Vagina (tissue), 2 donors: ENCODE measurements around the gene PCGF2. TPM values are rescaled to one million over a fixed set of nuclear protein-coding genes. Genes with fewer than 3 reads are reported as not detected.

Source experiments
- DNase-seq, 2 donors: peaks; one replicate each; pipeline ENCODE4 v3.0.0-alpha.2; 2017; ENCODE audit errors: extremely low spot score in 2 of 2
- H3K27ac ChIP-seq: fragments of 200-600 bp; sonication (generic); one replicate; pipeline ENCODE4 v1.5.1; 2019
- H3K27me3 ChIP-seq: fragments of 200-600 bp; sonication (generic); one replicate; pipeline ENCODE4 v1.5.1; 2019
- H3K36me3 ChIP-seq, 2 donors: fragments of 200-600 bp; sonication (generic); one replicate each; pipeline ENCODE4 v1.5.1; 2017 to 2019
- H3K4me1 ChIP-seq: fragments of 200-600 bp; sonication (generic); one replicate; pipeline ENCODE4 v1.5.1; 2019
- H3K4me3 ChIP-seq, 2 donors: fragments of 200-600 bp; sonication (generic); 1 replicate in 1 of 2; 2 replicates in 1 of 2; pipeline ENCODE4 v1.5.1; 2016 to 2019
- H3K9me3 ChIP-seq: fragments of 200-600 bp; sonication (generic); one replicate; pipeline ENCODE4 v1.5.1; 2019
- CTCF ChIP-seq, 3 experiments: fragments of 450-650 bp in 2 of 3; fragments of 200-600 bp in 1 of 3; sonication (generic) in 1 of 3; IDR thresholded peaks; one replicate each; pipeline ENCODE4 v1.5.1; 2017 to 2019; ENCODE audit warnings: antibody characterized with exemption in 3 of 3, mild to moderate bottlenecking in 2 of 3, moderate library complexity in 2 of 3
- POLR2A ChIP-seq, 2 donors: fragments of 450-650 bp; IDR thresholded peaks; one replicate each; pipeline ENCODE4 v1.6.1; 2017; ENCODE audit warnings: antibody characterized with exemption in 2 of 2, mild to moderate bottlenecking in 2 of 2, moderate library complexity in 2 of 2
- POLR2AphosphoS5 ChIP-seq, 2 donors: sonication (generic); formaldehyde crosslinking; IDR thresholded peaks; one replicate each; pipeline ENCODE4 v1.9.0; 2017; ENCODE audit warnings: antibody characterized with exemption in 2 of 2, mild to moderate bottlenecking in 2 of 2, low read depth in 1 of 2; ENCODE audit not compliant: insufficient read depth in 1 of 2
- intact Hi-C: fragments of 100-400 bp; cut with DNase I; formaldehyde crosslinking; loops from one replicate; pipeline ENCODE4 v1.15.1; 2023
- total RNA-seq: library from RNA; depleted of rRNA; stranded (reverse); fragments of >200 nt; gene quantifications from one replicate; pipeline ENCODE4 v1.2.3, GENCODE V29; 2016

The PCGF2 gene
- total RNA-seq, 1 donor from 2014 or later: 25.8 TPM

- Histone ChIP-seq H3K9me3 (no peaks in the 10 kb centered on the region), H3K36me3 (peaks cover 0 to 75% of the 10 kb centered on the region in 2 donors), H3K27me3 (no peaks in the 10 kb centered on the region), H3K4me3 (no peak overlapping the region), H3K4me1 (no peaks in the 10 kb centered on the region), H3K27ac (no peak overlapping the region)
- intact Hi-C loops: no loop called here
- DNase-seq: no peak
- no peak for TF ChIP-seq CTCF (IDR thresholded peaks at IDR 0.05)
- no peak for TF ChIP-seq POLR2AphosphoS5 (IDR thresholded peaks at IDR 0.05; ENCODE audit: insufficient read depth in 1 of 2, low read depth in 1 of 2)
- TF ChIP-seq POLR2A (IDR thresholded peaks at IDR 0.05): no peak
These were observed 35.1 kb upstream of the PCGF2 start for GRCh38 chr17:38783227-38783626.

- no peak for DNase-seq
These were observed 32.0 kb upstream of the PCGF2 start for GRCh38 chr17:38779965-38780752.

DNA sequence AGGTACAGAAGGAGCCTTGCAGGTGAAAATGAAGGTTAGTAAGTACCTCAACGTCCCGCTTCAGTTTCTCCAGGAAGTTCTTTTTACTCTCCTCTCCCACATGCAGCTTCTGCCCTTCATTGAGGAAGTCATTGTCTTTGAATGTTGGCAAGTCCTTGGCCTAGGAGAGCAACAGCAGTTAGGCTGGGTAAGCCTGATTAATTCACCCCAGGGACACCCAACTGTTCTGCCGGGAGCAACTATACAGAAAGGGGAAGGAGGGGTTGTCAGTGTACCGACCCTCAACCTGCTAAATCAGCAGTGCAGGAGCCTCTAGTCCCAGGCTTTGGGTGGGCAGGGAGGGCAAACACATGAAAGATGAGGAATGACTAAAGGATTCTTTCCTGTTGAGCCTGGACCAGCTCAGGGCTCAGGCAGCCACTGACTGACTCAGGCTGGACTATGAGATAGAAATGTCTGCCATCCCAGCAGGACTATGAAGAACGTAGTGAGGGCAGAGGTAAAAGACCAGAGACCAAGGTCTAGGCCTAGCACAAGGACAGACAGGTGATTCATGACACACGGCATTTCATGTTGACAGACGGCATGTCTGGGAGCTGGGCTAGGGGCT lies 29.6 kb upstream of the PCGF2 start:
- no peak for DNase-seq
- H3K4me3 ChIP-seq: no peak overlapping the region
- peaks cover 0 to 93% of the 10 kb centered on the region in 2 donors for H3K36me3 ChIP-seq
- H3K9me3 ChIP-seq: no peaks in the 10 kb centered on the region
- TF ChIP-seq POLR2A (IDR thresholded peaks at IDR 0.05) (no peak), CTCF (IDR thresholded peaks at IDR 0.05) (no peak), POLR2AphosphoS5 (IDR thresholded peaks at IDR 0.05; ENCODE audit: insufficient read depth in 1 of 2, low read depth in 1 of 2) (no peak)
- no peaks in the 10 kb centered on the region for H3K4me1 ChIP-seq
- H3K27ac ChIP-seq: no peak overlapping the region
- intact Hi-C loops: no loop called here
- H3K27me3 ChIP-seq: no peaks in the 10 kb centered on the region

More at GRCh38 chr17:38779965-38780752, 32.0 kb upstream of the PCGF2 start:
- H3K36me3 ChIP-seq: peaks cover 0 to 92% of the 10 kb centered on the region in 2 donors
- intact Hi-C loops: no loop called here
- no peak overlapping the region for H3K4me3 ChIP-seq
- no peak overlapping the region for H3K27ac ChIP-seq
- H3K4me1 ChIP-seq: no peaks in the 10 kb centered on the region
- TF ChIP-seq CTCF (IDR thresholded peaks at IDR 0.05) (no peak), POLR2AphosphoS5 (IDR thresholded peaks at IDR 0.05; ENCODE audit: insufficient read depth in 1 of 2, low read depth in 1 of 2) (no peak), POLR2A (IDR thresholded peaks at IDR 0.05) (no peak)
- no peaks in the 10 kb centered on the region for H3K27me3 ChIP-seq
- no peaks in the 10 kb centered on the region for H3K9me3 ChIP-seq

DNA sequence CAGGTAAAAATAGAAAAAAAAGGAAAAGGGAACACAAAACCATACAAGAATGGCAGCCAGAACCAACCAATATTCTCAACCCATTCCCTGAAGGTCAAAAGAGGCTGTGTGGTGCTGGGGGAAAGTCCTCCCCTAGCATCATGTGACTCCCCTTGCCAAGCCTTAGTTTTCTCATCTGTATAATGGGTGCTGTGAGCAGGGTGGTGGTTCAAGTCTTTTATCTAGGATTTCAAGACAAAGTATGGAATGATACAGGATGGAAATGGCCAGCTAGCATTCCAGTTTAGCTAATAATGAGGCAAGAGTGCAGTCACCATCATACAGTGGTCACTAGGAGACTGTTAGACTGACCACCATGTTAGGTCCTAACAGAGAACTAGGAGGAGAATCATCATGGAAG lies 25.1 kb upstream of the PCGF2 start:
- TF ChIP-seq POLR2A (IDR thresholded peaks at IDR 0.05) (no peak), POLR2AphosphoS5 (IDR thresholded peaks at IDR 0.05; ENCODE audit: insufficient read depth in 1 of 2, low read depth in 1 of 2) (no peak), CTCF (IDR thresholded peaks at IDR 0.05) (no peak)
- Histone ChIP-seq H3K4me1 (no peaks in the 10 kb centered on the region), H3K4me3 (no peak overlapping the region), H3K36me3 (peaks cover 0 to 99% of the 10 kb centered on the region in 2 donors), H3K27me3 (no peaks in the 10 kb centered on the region), H3K27ac (no peak overlapping the region), H3K9me3 (no peaks in the 10 kb centered on the region)
- intact Hi-C loops: no loop called here
- no peak for DNase-seq

GRCh38 chr17:38768417-38768816 lies 20.3 kb upstream of the PCGF2 start:
- peaks cover 0 to 94% of the 10 kb centered on the region in 2 donors for H3K36me3 ChIP-seq
- no peaks in the 10 kb centered on the region for H3K4me1 ChIP-seq
- no peaks in the 10 kb centered on the region for H3K9me3 ChIP-seq
- intact Hi-C loops: no loop called here
- TF ChIP-seq POLR2A (IDR thresholded peaks at IDR 0.05) (no peak), POLR2AphosphoS5 (IDR thresholded peaks at IDR 0.05; ENCODE audit: insufficient read depth in 1 of 2, low read depth in 1 of 2) (no peak), CTCF (IDR thresholded peaks at IDR 0.05) (no peak)
- no peak for DNase-seq
- no peak overlapping the region for H3K27ac ChIP-seq
- no peaks in the 10 kb centered on the region for H3K27me3 ChIP-seq
- H3K4me3 ChIP-seq: no peak overlapping the region
